Measurements from ENCODE around the gene GPR6.
A peak's percentile ranks its signal among the peaks of the same experiment; 100 is the strongest.

Gene GPR6

GRCh38 chr6:109962271-109962670 is 15.8 kb upstream of the GPR6 start:
- Histone ChIP-seq H3K4me1 (ENCODE audit: control insufficient read depth, insufficient read depth, low read length) (peaks cover 3% of the 10 kb centered on the region; the same call in 1 of the 2 replicates), H3K36me3 (ENCODE audit: control insufficient read depth, insufficient read depth, low read length) (no peaks in the 10 kb centered on the region), H3K4me3 (ENCODE audit: low read depth, low read length) (no peak overlapping the region), H3K27ac (ENCODE audit: low read depth, low read length) (no peak overlapping the region), H3K27me3 (ENCODE audit: control insufficient read depth, insufficient read depth, low read length) (no peaks in the 10 kb centered on the region), H3K9ac (ENCODE audit: low read length) (no peak overlapping the region), H3K9me3 (ENCODE audit: control insufficient read depth, insufficient read depth, low read depth, low read length) (peaks cover 7% of the 10 kb centered on the region; the same call in 1 of the 2 replicates)

- Histone ChIP-seq H3K9me3 (ENCODE audit: control insufficient read depth, insufficient read depth, low read depth, low read length) (peaks cover 7% of the 10 kb centered on the region; the same call in 1 of the 2 replicates), H3K9ac (ENCODE audit: low read length) (no peak overlapping the region), H3K27me3 (ENCODE audit: control insufficient read depth, insufficient read depth, low read length) (no peaks in the 10 kb centered on the region), H3K4me1 (ENCODE audit: control insufficient read depth, insufficient read depth, low read length) (peaks cover 3% of the 10 kb centered on the region; the same call in 1 of the 2 replicates), H3K36me3 (ENCODE audit: control insufficient read depth, insufficient read depth, low read length) (no peaks in the 10 kb centered on the region), H3K27ac (ENCODE audit: low read depth, low read length) (no peak overlapping the region), H3K4me3 (ENCODE audit: low read depth, low read length) (no peak overlapping the region)
Measured at GRCh38 chr6:109963598-109964170, 14.4 kb upstream of the GPR6 start.

- no peak overlapping the region for H3K9ac ChIP-seq (ENCODE audit: low read length)
- H3K4me3 ChIP-seq (ENCODE audit: low read depth, low read length): no peak overlapping the region
- no peaks in the 10 kb centered on the region for H3K27me3 ChIP-seq (ENCODE audit: control insufficient read depth, insufficient read depth, low read length)
- peaks cover 7% of the 10 kb centered on the region; the same call in 1 of the 2 replicates for H3K9me3 ChIP-seq (ENCODE audit: control insufficient read depth, insufficient read depth, low read depth, low read length)
- peaks cover 3% of the 10 kb centered on the region; the same call in 1 of the 2 replicates for H3K4me1 ChIP-seq (ENCODE audit: control insufficient read depth, insufficient read depth, low read length)
- H3K36me3 ChIP-seq (ENCODE audit: control insufficient read depth, insufficient read depth, low read length): no peaks in the 10 kb centered on the region
- no peak overlapping the region for H3K27ac ChIP-seq (ENCODE audit: low read depth, low read length)
Measured at GRCh38 chr6:109964949-109965348, 13.2 kb upstream of the GPR6 start.

GRCh38 chr6:109966299-109966698 is 11.8 kb upstream of the GPR6 start:
- H3K27ac ChIP-seq (ENCODE audit: low read depth, low read length): no peak overlapping the region
- no peak overlapping the region for H3K4me3 ChIP-seq (ENCODE audit: low read depth, low read length)
- peaks cover 3% of the 10 kb centered on the region; the same call in 1 of the 2 replicates for H3K4me1 ChIP-seq (ENCODE audit: control insufficient read depth, insufficient read depth, low read length)
- H3K9ac ChIP-seq (ENCODE audit: low read length): no peak overlapping the region
- no peaks in the 10 kb centered on the region for H3K36me3 ChIP-seq (ENCODE audit: control insufficient read depth, insufficient read depth, low read length)
- peaks cover 7% of the 10 kb centered on the region; the same call in 1 of the 2 replicates for H3K9me3 ChIP-seq (ENCODE audit: control insufficient read depth, insufficient read depth, low read depth, low read length)
- no peaks in the 10 kb centered on the region for H3K27me3 ChIP-seq (ENCODE audit: control insufficient read depth, insufficient read depth, low read length)

GRCh38 chr6:109977791-109978173 is 329 bp upstream of the GPR6 start:
- no peak overlapping the region for H3K27ac ChIP-seq (ENCODE audit: low read depth, low read length)
- H3K4me1 ChIP-seq (ENCODE audit: control insufficient read depth, insufficient read depth, low read length): peaks cover 8% of the 10 kb centered on the region; the same call in 1 of the 2 replicates
- H3K27me3 ChIP-seq (ENCODE audit: control insufficient read depth, insufficient read depth, low read length): peaks cover 78% of the 10 kb centered on the region
- H3K9me3 ChIP-seq (ENCODE audit: control insufficient read depth, insufficient read depth, low read depth, low read length): no peaks in the 10 kb centered on the region
- peak overlapping the region; percentile 89 for H3K4me3 ChIP-seq (ENCODE audit: low read depth, low read length)
- H3K36me3 ChIP-seq (ENCODE audit: control insufficient read depth, insufficient read depth, low read length): no peaks in the 10 kb centered on the region
- H3K9ac ChIP-seq (ENCODE audit: low read length): no peak overlapping the region

- Histone ChIP-seq H3K27me3 (ENCODE audit: control insufficient read depth, insufficient read depth, low read length) (peaks cover 77% of the 10 kb centered on the region), H3K9ac (ENCODE audit: low read length) (no peak overlapping the region), H3K4me3 (ENCODE audit: low read depth, low read length) (peak overlapping the region; percentile 89), H3K27ac (ENCODE audit: low read depth, low read length) (no peak overlapping the region), H3K9me3 (ENCODE audit: control insufficient read depth, insufficient read depth, low read depth, low read length) (no peaks in the 10 kb centered on the region), H3K4me1 (ENCODE audit: control insufficient read depth, insufficient read depth, low read length) (peaks cover 8% of the 10 kb centered on the region; the same call in 1 of the 2 replicates), H3K36me3 (ENCODE audit: control insufficient read depth, insufficient read depth, low read length) (no peaks in the 10 kb centered on the region)
Measured at GRCh38 chr6:109979033-109979921, 1.2 kb downstream of the GPR6 start.

GRCh38 chr6:109984410-109984809 is 6.3 kb downstream of the GPR6 start:
- Histone ChIP-seq H3K4me1 (ENCODE audit: control insufficient read depth, insufficient read depth, low read length) (peaks cover 2% of the 10 kb centered on the region; the same call in 1 of the 2 replicates), H3K27me3 (ENCODE audit: control insufficient read depth, insufficient read depth, low read length) (peaks cover 37% of the 10 kb centered on the region), H3K4me3 (ENCODE audit: low read depth, low read length) (no peak overlapping the region), H3K9ac (ENCODE audit: low read length) (no peak overlapping the region), H3K27ac (ENCODE audit: low read depth, low read length) (no peak overlapping the region), H3K9me3 (ENCODE audit: control insufficient read depth, insufficient read depth, low read depth, low read length) (no peaks in the 10 kb centered on the region), H3K36me3 (ENCODE audit: control insufficient read depth, insufficient read depth, low read length) (no peaks in the 10 kb centered on the region)

- no peaks in the 10 kb centered on the region for H3K36me3 ChIP-seq (ENCODE audit: control insufficient read depth, insufficient read depth, low read length)
- no peak overlapping the region for H3K9ac ChIP-seq (ENCODE audit: low read length)
- H3K27me3 ChIP-seq (ENCODE audit: control insufficient read depth, insufficient read depth, low read length): peaks cover 12% of the 10 kb centered on the region
- no peak overlapping the region for H3K27ac ChIP-seq (ENCODE audit: low read depth, low read length)
- no peaks in the 10 kb centered on the region for H3K9me3 ChIP-seq (ENCODE audit: control insufficient read depth, insufficient read depth, low read depth, low read length)
- H3K4me1 ChIP-seq (ENCODE audit: control insufficient read depth, insufficient read depth, low read length): no peaks in the 10 kb centered on the region
- no peak overlapping the region for H3K4me3 ChIP-seq (ENCODE audit: low read depth, low read length)
Measured at GRCh38 chr6:109987196-109987595, 9.1 kb downstream of the GPR6 start.

GRCh38 chr6:109991201-109992101 is 13.3 kb downstream of the GPR6 start:
- no peaks in the 10 kb centered on the region for H3K4me1 ChIP-seq (ENCODE audit: control insufficient read depth, insufficient read depth, low read length)
- H3K27me3 ChIP-seq (ENCODE audit: control insufficient read depth, insufficient read depth, low read length): 0 out of 2 replicates have a peak, but pooled peaks cover 4% of the 10 kb centered on the region
- H3K4me3 ChIP-seq (ENCODE audit: low read depth, low read length): no peak overlapping the region
- H3K36me3 ChIP-seq (ENCODE audit: control insufficient read depth, insufficient read depth, low read length): no peaks in the 10 kb centered on the region
- no peak overlapping the region for H3K27ac ChIP-seq (ENCODE audit: low read depth, low read length)
- no peak overlapping the region for H3K9ac ChIP-seq (ENCODE audit: low read length)
- no peaks in the 10 kb centered on the region for H3K9me3 ChIP-seq (ENCODE audit: control insufficient read depth, insufficient read depth, low read depth, low read length)

GRCh38 chr6:109998159-109998785 is 20.2 kb downstream of the GPR6 start:
- H3K27ac ChIP-seq (ENCODE audit: low read depth, low read length): no peak overlapping the region
- peaks cover 3% of the 10 kb centered on the region; the same call in 1 of the 2 replicates for H3K27me3 ChIP-seq (ENCODE audit: control insufficient read depth, insufficient read depth, low read length)
- H3K9me3 ChIP-seq (ENCODE audit: control insufficient read depth, insufficient read depth, low read depth, low read length): no peaks in the 10 kb centered on the region
- no peak overlapping the region for H3K9ac ChIP-seq (ENCODE audit: low read length)
- no peak overlapping the region for H3K4me3 ChIP-seq (ENCODE audit: low read depth, low read length)
- H3K4me1 ChIP-seq (ENCODE audit: control insufficient read depth, insufficient read depth, low read length): no peaks in the 10 kb centered on the region
- no peaks in the 10 kb centered on the region for H3K36me3 ChIP-seq (ENCODE audit: control insufficient read depth, insufficient read depth, low read length)

Data from HUES6 (cell line).